Muscle layer of duodenum (tissue), 2 donors: ENCODE results near the gene MAS1L.

ENCODE experiments used
- H3K27ac ChIP-seq: one replicate; pipeline ENCODE4 v1.7.0; 2013; ENCODE audit warnings: mild to moderate bottlenecking, low read length
- H3K27me3 ChIP-seq: one replicate; pipeline ENCODE4 v1.7.0; 2013; ENCODE audit warnings: low read depth, mild to moderate bottlenecking, control low read depth, low read length
- H3K36me3 ChIP-seq, 2 donors: one replicate each; pipeline ENCODE4 v1.7.0; 2013; ENCODE audit warnings: low read length in 2 of 2, control low read depth in 1 of 2, mild to moderate bottlenecking in 1 of 2; ENCODE audit not compliant: insufficient read depth in 2 of 2, control insufficient read depth in 1 of 2
- H3K4me1 ChIP-seq, 2 donors: one replicate each; pipeline ENCODE4 v1.7.0; 2013; ENCODE audit warnings: low read length in 2 of 2, mild to moderate bottlenecking in 2 of 2, control low read depth in 1 of 2, moderate library complexity in 1 of 2; ENCODE audit not compliant: insufficient read depth in 2 of 2, control insufficient read depth in 1 of 2
- H3K4me3 ChIP-seq, 2 donors: one replicate each; pipeline ENCODE4 v1.7.0; 2013; ENCODE audit warnings: low read length in 2 of 2, low read depth in 1 of 2, mild to moderate bottlenecking in 1 of 2
- H3K9me3 ChIP-seq, 2 donors: one replicate each; pipeline ENCODE4 v1.7.0; 2013; ENCODE audit warnings: low read length in 2 of 2, control low read depth in 1 of 2, mild to moderate bottlenecking in 1 of 2; ENCODE audit not compliant: control insufficient read depth in 1 of 2
- donor health status: healthy.

MAS1L gene

GRCh38 chr6:29509711-29510110, 22.0 kb upstream of the MAS1L start:
- H3K4me3 ChIP-seq = no peak overlapping the region

DNA sequence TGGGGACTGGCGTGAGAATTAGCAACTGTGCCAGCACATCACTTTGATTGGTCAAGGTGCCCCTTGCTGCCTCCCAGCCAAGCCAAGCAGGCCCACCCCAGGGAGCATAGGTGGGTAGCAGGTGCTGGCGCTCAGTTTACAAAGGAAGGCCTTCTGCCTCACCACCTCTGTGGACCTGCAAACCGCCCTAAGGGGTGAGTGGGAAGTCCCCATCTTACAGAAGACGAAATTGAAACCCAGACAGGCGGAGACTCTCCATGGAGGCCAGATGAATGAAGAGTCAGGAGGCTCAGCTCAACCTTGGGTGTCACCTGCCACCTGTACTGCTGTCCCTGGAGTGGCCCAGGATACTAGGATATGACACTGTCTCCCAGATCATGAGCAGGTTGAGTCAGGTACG, 21.5 kb upstream of the MAS1L start:
- Histone ChIP-seq H3K4me1 (no peaks in the 10 kb centered on the region), H3K4me3 (no peak overlapping the region), H3K9me3 (no peaks in the 10 kb centered on the region), H3K27ac (no peak overlapping the region), H3K27me3 (no peaks in the 10 kb centered on the region), H3K36me3 (no peaks in the 10 kb centered on the region)

More at GRCh38 chr6:29509711-29510110, 22.0 kb upstream of the MAS1L start:
- no peak overlapping the region for H3K27ac ChIP-seq
- no peaks in the 10 kb centered on the region for H3K9me3 ChIP-seq
- no peaks in the 10 kb centered on the region for H3K36me3 ChIP-seq
- H3K4me1 ChIP-seq = no peaks in the 10 kb centered on the region
- H3K27me3 ChIP-seq = no peaks in the 10 kb centered on the region

DNA sequence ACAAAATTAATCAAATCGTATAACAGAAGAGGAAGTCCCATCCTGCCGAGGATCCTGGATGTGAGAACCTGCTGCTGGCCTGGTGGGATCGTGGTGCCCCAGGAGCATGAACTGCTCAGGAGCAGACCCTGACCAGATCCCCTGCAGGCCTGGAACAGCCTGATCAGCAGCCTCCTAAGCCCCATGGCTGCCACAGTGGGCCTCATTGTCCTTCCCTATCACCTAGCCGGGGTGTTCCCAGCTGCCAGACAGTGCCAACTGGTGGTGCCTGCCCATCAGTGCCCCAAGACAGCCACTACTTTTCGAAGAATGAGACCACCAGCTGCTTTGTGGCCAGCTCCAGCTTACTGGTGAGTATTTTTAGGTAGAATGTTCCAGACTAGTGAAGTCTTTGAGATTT, 19.6 kb upstream of the MAS1L start:
- H3K27ac ChIP-seq = no peak overlapping the region
- no peak overlapping the region for H3K4me3 ChIP-seq
- H3K27me3 ChIP-seq = no peaks in the 10 kb centered on the region
- H3K36me3 ChIP-seq = no peaks in the 10 kb centered on the region
- no peaks in the 10 kb centered on the region for H3K4me1 ChIP-seq
- no peaks in the 10 kb centered on the region for H3K9me3 ChIP-seq

GRCh38 chr6:29506446-29507067, 18.8 kb upstream of the MAS1L start:
- no peaks in the 10 kb centered on the region for H3K27me3 ChIP-seq
- no peak overlapping the region for H3K27ac ChIP-seq
- H3K9me3 ChIP-seq = no peaks in the 10 kb centered on the region
- no peaks in the 10 kb centered on the region for H3K4me1 ChIP-seq
- no peaks in the 10 kb centered on the region for H3K36me3 ChIP-seq
- no peak overlapping the region for H3K4me3 ChIP-seq

DNA sequence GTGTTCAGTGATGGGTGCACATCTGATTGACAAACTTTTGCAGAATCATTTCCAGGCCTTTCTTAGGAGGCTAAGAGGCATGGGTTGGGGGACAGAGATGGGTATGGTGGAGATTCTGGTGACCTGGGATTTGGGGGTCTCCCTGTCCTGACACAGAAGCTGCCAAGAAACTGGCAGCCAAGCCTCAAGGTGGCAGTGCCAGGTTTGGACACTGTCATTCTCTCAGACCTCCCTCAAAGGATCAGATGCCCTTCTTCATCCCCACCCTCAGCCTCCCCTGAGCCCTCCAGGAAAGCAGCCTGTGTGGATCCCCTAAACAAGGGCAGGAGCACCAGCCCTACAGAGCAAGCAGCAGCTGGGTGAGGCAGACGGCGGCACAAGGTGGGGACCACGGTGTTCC, 18.1 kb upstream of the MAS1L start:
- Histone ChIP-seq H3K4me3 (no peak overlapping the region), H3K9me3 (no peaks in the 10 kb centered on the region), H3K27me3 (no peaks in the 10 kb centered on the region), H3K4me1 (no peaks in the 10 kb centered on the region), H3K36me3 (no peaks in the 10 kb centered on the region), H3K27ac (no peak overlapping the region)

- Histone ChIP-seq H3K4me1 (no peaks in the 10 kb centered on the region), H3K27ac (no peak overlapping the region), H3K4me3 (no peak overlapping the region), H3K9me3 (no peaks in the 10 kb centered on the region), H3K36me3 (no peaks in the 10 kb centered on the region), H3K27me3 (no peaks in the 10 kb centered on the region)
Observed at GRCh38 chr6:29504961-29505360, 17.2 kb upstream of the MAS1L start.

GRCh38 chr6:29502597-29502996, 14.8 kb upstream of the MAS1L start:
- Histone ChIP-seq H3K27ac (no peak overlapping the region), H3K4me1 (no peaks in the 10 kb centered on the region), H3K36me3 (no peaks in the 10 kb centered on the region), H3K27me3 (no peaks in the 10 kb centered on the region), H3K4me3 (no peak overlapping the region), H3K9me3 (no peaks in the 10 kb centered on the region)

- H3K27me3 ChIP-seq = no peaks in the 10 kb centered on the region
- H3K4me1 ChIP-seq = no peaks in the 10 kb centered on the region
- no peak overlapping the region for H3K27ac ChIP-seq
- H3K9me3 ChIP-seq = no peaks in the 10 kb centered on the region
- H3K36me3 ChIP-seq = no peaks in the 10 kb centered on the region
- no peak overlapping the region for H3K4me3 ChIP-seq
Observed at GRCh38 chr6:29502181-29502580, 14.4 kb upstream of the MAS1L start.

GRCh38 chr6:29501106-29501505, 13.3 kb upstream of the MAS1L start:
- H3K4me1 ChIP-seq = no peaks in the 10 kb centered on the region
- no peaks in the 10 kb centered on the region for H3K27me3 ChIP-seq
- H3K27ac ChIP-seq = no peak overlapping the region
- no peaks in the 10 kb centered on the region for H3K36me3 ChIP-seq
- H3K4me3 ChIP-seq = no peak overlapping the region
- no peaks in the 10 kb centered on the region for H3K9me3 ChIP-seq

DNA sequence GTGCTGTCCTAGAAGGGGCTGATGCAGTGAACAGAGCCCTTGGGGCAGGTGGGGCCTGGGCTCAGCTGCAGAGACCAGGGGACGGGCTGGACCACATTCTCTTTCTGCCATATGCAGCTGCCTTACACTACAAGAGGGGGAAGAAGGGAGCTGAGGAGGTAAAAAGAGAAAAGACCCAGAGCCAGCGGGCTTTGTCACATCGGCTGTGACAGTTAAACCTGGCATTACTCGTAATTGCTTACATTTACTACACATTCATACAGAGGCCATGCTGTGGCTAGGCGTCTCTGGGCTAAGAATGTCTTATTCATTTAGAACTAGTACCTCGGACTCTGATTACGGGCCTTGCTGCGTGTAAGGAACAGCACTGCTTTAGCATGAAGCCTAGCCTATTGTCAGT, 12.8 kb upstream of the MAS1L start:
- H3K36me3 ChIP-seq = no peaks in the 10 kb centered on the region
- H3K9me3 ChIP-seq = no peaks in the 10 kb centered on the region
- no peaks in the 10 kb centered on the region for H3K27me3 ChIP-seq
- no peak overlapping the region for H3K4me3 ChIP-seq
- H3K4me1 ChIP-seq = no peaks in the 10 kb centered on the region
- H3K27ac ChIP-seq = no peak overlapping the region

- no peaks in the 10 kb centered on the region for H3K9me3 ChIP-seq
- H3K4me1 ChIP-seq = no peaks in the 10 kb centered on the region
- H3K27me3 ChIP-seq = no peaks in the 10 kb centered on the region
- no peak overlapping the region for H3K4me3 ChIP-seq
- H3K27ac ChIP-seq = no peak overlapping the region
- no peaks in the 10 kb centered on the region for H3K36me3 ChIP-seq
Observed at GRCh38 chr6:29499704-29500103, 11.9 kb upstream of the MAS1L start.

- Histone ChIP-seq H3K27ac (no peak overlapping the region), H3K9me3 (no peaks in the 10 kb centered on the region), H3K36me3 (no peaks in the 10 kb centered on the region), H3K4me3 (no peak overlapping the region), H3K4me1 (no peaks in the 10 kb centered on the region), H3K27me3 (no peaks in the 10 kb centered on the region)
Observed at GRCh38 chr6:29496961-29497360, 9.2 kb upstream of the MAS1L start.
